Colonic mucosa (tissue), 4 donors: Measurements from ENCODE around the gene NLRX1. TPM values are rescaled to one million over a fixed set of nuclear protein-coding genes. Genes with fewer than 3 reads are reported as not detected.

Source experiments
- DNase-seq: peaks from one replicate; pipeline ENCODE4 v3.0.0-alpha.2; 2020
- H3K27ac ChIP-seq: fragments of 200-600 bp; one replicate; pipeline ENCODE4 v1.8.0; 2021
- H3K27me3 ChIP-seq: fragments of 200-600 bp; one replicate; pipeline ENCODE4 v1.8.0; 2021
- H3K36me3 ChIP-seq: fragments of 200-600 bp; one replicate; pipeline ENCODE4 v1.8.0; 2021
- H3K4me1 ChIP-seq: fragments of 200-600 bp; one replicate; pipeline ENCODE4 v1.8.0; 2021; ENCODE audit warnings: mild to moderate bottlenecking
- H3K4me3 ChIP-seq: fragments of 200-600 bp; one replicate; pipeline ENCODE4 v1.8.0; 2021
- H3K9ac ChIP-seq, 2 donors: one replicate each; pipeline ENCODE4 v1.7.0; 2013; ENCODE audit warnings: control low read depth in 2 of 2, low read depth in 2 of 2, low read length in 2 of 2
- H3K9me3 ChIP-seq: fragments of 200-600 bp; one replicate; pipeline ENCODE4 v1.8.0; 2021
- intact Hi-C: fragments of 100-400 bp; cut with DNase I; formaldehyde crosslinking; loops from one replicate; pipeline ENCODE4 v1.14.1; 2022
- total RNA-seq, 2 donors: library from RNA; stranded (reverse); fragmentation: NEBNext Ultra II Directional in 1 of 2; extraction: Animal tissue kit (Norgen Biotek cat#: 25700) in 1 of 2; gene quantifications; one replicate each; pipeline ENCODE4 v1.2.1, GENCODE V29; 2021
- TF ChIP-seq, protein P1 (sequence below): fragments of 200-600 bp; IDR thresholded peaks from one replicate; pipeline ENCODE4 v1.8.0; 2022; ENCODE audit warnings: antibody characterized with exemption, mild to moderate bottlenecking
- donor health status: healthy.
- donor health status: DM: no; HTN: no; CAD: no.
- donor health status: DM: no; HTN: no; CAD: no.

The NLRX1 gene
- total RNA-seq, 2 donors from 2014 or later: 16.5 to 17.1 TPM

DNA sequence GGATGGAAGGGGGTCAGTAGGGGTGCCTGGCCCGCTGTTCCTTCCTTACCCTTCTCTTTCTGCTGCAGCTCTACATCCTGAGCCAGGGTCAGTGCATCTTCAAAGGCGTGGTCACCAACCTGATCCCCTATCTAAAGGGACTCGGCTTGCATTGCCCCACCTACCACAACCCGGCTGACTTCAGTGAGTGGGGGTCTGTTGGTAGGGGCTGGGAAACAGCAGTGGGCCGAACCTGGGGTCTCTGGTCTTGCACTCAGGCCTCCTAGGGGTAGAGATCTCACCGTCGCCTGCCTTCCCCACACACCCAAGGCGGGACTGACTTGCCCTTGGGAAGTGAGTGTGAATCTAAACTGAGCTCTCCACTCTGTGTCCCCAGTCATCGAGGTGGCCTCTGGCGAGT lies 12.0 kb upstream of the NLRX1 start:
- H3K27me3 ChIP-seq: peaks cover 3% of the 10 kb centered on the region
- no peak overlapping the region for H3K27ac ChIP-seq
- H3K4me1 ChIP-seq: no peaks in the 10 kb centered on the region
- no peaks in the 10 kb centered on the region for H3K36me3 ChIP-seq
- H3K9ac ChIP-seq: no peak overlapping the region
- no peaks in the 10 kb centered on the region for H3K9me3 ChIP-seq
- no peak for DNase-seq
- TF ChIP-seq, protein P1, sequence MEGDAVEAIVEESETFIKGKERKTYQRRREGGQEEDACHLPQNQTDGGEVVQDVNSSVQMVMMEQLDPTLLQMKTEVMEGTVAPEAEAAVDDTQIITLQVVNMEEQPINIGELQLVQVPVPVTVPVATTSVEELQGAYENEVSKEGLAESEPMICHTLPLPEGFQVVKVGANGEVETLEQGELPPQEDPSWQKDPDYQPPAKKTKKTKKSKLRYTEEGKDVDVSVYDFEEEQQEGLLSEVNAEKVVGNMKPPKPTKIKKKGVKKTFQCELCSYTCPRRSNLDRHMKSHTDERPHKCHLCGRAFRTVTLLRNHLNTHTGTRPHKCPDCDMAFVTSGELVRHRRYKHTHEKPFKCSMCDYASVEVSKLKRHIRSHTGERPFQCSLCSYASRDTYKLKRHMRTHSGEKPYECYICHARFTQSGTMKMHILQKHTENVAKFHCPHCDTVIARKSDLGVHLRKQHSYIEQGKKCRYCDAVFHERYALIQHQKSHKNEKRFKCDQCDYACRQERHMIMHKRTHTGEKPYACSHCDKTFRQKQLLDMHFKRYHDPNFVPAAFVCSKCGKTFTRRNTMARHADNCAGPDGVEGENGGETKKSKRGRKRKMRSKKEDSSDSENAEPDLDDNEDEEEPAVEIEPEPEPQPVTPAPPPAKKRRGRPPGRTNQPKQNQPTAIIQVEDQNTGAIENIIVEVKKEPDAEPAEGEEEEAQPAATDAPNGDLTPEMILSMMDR: no peak
- no peak overlapping the region for H3K4me3 ChIP-seq
- intact Hi-C loops: loop anchor here (5.0 kb wide), 1 partner anchor 36 kb away; no protein-coding TSS in a partner anchor

DNA sequence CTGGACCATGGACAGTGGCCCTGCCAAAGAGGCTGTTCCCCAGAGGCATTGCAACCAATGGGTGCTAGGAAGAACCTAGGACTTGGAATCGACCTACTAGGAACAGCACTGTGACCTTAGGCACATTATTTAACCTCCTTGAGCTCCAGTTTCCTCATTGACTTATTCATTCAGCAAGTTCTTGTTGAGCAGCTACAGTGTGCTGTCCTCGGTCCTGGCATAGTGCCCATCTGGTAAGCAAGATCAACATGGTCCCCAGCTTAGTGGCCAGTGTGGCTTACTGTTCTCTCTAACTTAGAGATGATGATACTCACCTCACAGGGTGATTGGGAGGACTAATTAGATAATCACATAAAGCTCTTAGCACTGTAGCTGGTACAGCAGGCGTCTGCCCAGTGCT lies 11.5 kb upstream of the NLRX1 start:
- DNase-seq: no peak
- Histone ChIP-seq H3K9ac (no peak overlapping the region), H3K9me3 (no peaks in the 10 kb centered on the region), H3K4me1 (no peaks in the 10 kb centered on the region), H3K4me3 (no peak overlapping the region), H3K36me3 (no peaks in the 10 kb centered on the region), H3K27me3 (peaks cover 3% of the 10 kb centered on the region), H3K27ac (no peak overlapping the region)
- TF ChIP-seq, protein P1: no peak
- intact Hi-C loops: loop anchor here (5.0 kb wide), 1 partner anchor 35 kb away; no protein-coding TSS in a partner anchor

DNA sequence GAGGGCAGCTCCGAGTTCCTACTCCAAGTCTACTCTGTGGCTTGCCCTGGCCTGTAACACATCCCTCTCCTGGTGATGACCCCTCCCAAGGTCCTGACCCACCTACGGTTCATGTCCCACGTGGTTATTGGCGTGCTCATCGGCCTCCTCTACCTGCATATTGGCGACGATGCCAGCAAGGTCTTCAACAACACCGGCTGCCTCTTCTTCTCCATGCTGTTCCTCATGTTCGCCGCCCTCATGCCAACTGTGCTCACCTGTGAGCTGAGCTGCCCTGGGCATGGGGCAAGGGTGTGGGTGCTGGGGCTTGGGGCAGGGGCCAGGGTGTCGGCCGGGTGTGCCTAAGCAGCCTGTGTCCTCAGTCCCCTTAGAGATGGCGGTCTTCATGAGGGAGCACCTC lies 10.1 kb upstream of the NLRX1 start:
- Histone ChIP-seq H3K4me1 (no peaks in the 10 kb centered on the region), H3K36me3 (no peaks in the 10 kb centered on the region), H3K27me3 (peaks cover 3% of the 10 kb centered on the region), H3K9ac (no peak overlapping the region), H3K9me3 (no peaks in the 10 kb centered on the region), H3K4me3 (no peak overlapping the region), H3K27ac (no peak overlapping the region)
- DNase-seq: no peak
- intact Hi-C loops: loop anchor here (5.0 kb wide), 1 partner anchor 34 kb away; no protein-coding TSS in a partner anchor
- TF ChIP-seq, protein P1: no peak

DNA sequence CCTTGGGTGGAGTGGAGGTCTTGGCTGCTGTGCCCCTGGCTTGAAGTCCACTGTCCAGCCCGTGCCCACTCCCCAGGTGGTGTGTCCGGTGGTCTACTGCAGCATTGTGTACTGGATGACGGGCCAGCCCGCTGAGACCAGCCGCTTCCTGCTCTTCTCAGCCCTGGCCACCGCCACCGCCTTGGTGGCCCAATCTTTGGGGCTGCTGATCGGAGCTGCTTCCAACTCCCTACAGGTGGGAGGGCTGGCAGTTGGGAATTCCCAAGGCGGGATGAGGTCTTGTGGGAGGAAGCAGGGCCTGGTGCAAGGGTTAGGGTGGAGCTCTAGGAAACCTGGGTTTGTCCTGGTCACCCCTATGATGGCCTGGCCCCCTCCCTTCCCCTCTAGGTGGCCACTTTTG lies 8.4 kb upstream of the NLRX1 start:
- no peaks in the 10 kb centered on the region for H3K4me1 ChIP-seq
- intact Hi-C loops: no loop called here
- no peak for DNase-seq
- no peak overlapping the region for H3K27ac ChIP-seq
- no peak overlapping the region for H3K9ac ChIP-seq
- H3K36me3 ChIP-seq: no peaks in the 10 kb centered on the region
- no peak overlapping the region for H3K4me3 ChIP-seq
- peaks cover 3% of the 10 kb centered on the region for H3K27me3 ChIP-seq
- TF ChIP-seq, protein P1: no peak
- no peaks in the 10 kb centered on the region for H3K9me3 ChIP-seq

DNA sequence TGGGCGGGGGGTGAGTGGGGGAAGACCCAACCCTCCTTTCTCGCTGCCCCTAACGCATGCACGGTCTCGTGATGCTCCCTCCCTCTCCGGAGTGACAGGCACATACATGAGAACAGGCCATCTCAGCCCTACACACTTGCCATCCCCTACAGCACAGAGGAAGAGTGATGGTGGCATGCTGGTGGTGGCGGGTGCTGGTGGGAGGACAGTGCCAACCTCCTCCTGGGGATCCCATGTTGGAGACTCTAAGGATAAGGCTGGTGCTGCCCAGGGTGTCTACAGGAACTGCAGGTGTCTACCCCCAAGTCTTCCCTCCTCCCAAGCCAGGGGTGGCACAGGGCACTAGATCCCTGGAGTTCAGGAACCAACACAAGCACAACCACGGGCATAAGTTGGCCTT lies 6.7 kb upstream of the NLRX1 start:
- Histone ChIP-seq H3K4me3 (no peak overlapping the region), H3K27ac (no peak overlapping the region), H3K36me3 (no peaks in the 10 kb centered on the region), H3K4me1 (no peaks in the 10 kb centered on the region), H3K9ac (no peak overlapping the region), H3K27me3 (no peaks in the 10 kb centered on the region), H3K9me3 (no peaks in the 10 kb centered on the region)
- TF ChIP-seq, protein P1: no peak
- no peak for DNase-seq
- intact Hi-C loops: no loop called here
